Pons (tissue), 1 donor: ENCODE results near the gene TMEM154.
A peak's percentile ranks its signal among the peaks of the same experiment; 100 is the strongest.
"Not testable (repeated sequence)": the region's sequence is repeated elsewhere in the genome, so short reads cannot be mapped to it uniquely, and the experiment has no call there.

ENCODE experiments used
- DNase-seq: peaks from one replicate; pipeline ENCODE4 v3.0.0-alpha.2; 2016; ENCODE audit warnings: low spot score

The TMEM154 gene

DNA sequence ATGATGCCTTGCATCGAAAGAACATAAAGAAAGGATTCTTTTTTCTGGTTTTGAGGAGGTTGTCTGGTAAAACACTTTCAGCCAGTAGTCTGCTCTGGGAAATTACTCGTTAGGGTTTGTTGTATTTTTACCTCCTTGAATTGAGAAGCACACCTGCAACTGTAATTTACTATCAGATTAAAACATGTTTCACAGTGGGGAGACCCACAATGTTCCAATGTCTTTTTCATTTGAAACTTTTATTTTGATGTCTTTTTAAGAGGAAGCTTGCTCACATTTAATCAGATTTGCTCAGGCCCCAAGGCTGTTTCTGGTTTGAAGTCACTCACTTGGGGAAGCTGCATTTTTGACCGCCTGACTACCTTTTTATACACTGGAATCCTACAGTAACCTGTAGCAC lies 12.0 kb downstream of the TMEM154 start:
- DNase-seq, result no peak

DNA sequence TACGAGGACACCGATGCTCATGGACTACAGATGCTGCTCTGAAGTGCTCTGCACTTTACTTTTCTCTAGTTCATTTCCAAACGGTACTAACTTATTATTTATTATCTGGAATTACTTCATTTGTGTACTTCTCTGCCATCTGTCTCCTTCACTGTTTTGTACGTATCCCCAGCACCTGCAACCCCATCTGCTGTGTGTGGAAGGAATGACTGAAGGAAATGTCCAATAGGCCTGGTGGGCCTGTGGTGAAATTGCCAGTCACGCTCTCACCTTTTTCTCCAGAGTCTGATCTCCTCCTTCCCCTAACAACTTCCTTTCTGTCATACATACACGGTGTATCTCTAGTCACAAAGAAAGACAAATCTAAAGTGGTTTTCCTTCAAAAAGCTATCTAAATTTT lies 12.9 kb downstream of the TMEM154 start:
- DNase-seq, result no peak

DNA sequence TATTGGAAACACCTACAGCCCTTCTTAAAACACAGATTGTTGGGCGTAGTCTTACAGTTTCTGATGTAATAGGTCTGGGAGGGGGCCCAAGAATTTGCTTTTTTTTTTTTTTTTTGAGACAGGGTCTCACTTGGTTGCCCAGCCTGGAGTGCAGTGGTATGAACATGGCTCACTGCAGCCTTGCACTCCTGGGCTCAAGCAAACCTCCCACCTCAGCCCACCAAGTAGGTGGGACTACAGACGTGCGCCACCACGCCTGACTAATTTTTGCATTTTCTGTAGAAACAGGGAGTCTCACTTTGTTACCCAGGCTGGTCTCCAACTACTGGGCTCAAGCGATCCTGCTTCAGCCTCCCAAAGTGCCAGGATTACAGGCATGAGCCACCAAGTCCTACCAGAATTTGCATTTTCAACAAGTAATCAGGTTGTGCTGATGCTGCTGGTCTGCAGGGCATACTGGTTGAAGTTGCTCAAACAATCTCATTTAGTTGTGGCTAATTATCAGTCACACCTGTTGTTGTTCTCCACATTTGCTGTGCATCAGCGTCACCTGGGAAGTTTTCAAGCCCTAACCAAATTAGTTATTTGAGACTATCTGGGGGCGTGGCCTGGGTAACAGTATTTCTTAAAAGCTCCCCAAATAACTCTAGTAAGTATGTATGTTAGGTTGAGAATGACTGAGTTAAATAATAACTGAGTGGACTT lies 14.0 kb downstream of the TMEM154 start:
- DNase-seq, result no peak

DNA sequence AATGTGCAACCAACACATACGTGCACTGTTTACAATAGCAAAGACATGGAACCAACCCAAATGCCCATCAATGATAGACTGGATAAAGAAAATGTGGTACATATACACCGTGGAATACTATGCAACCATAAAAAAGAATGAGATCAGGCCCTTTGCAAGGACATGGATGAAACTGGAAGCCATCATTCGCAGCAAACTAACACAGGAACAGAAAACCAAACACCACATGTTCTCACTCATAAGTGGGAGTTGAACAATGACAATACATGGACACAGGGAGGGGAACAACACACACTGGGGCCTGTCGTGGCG lies 15.8 kb downstream of the TMEM154 start:
- DNase-seq, result not testable (repeated sequence)

DNA sequence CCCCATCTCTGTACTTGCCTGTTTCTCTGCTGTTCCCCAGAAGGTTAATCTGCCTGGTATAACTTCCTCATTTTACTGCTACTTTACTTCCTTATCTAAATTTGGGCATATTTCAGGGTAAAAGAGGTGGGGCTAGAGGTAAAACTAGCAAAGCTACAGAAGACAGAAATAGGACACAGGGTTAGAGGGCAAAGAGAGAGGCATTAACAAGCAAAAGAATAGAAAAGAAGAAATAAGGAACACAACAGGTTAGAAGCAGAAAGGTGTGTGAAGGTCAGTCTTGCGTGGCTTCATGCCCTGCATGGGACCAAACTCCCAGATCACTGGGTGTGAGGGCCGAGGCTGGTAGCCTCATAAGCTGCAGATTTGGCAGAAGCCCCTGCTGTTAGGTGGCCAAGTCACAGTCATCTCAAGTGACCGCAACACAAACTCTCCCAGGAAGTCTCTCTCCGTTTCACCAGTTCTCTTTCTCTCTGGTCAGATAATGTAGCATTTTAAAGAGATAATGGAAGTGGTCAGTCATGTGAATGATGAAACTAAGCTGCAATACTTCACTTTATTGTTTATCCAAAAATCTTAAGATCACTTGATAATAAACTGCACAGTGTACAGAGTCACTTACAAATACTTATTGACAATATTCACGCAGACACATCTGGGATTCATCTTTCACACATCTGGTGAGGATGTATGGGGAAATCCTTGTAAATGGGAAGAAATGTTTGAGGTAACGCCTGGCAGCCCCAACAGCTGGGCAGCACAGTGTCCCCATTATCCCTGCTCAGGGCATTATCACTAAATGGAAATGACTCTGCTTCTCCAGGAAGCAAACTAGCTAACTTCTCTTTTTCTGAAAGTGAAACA lies 16.4 kb downstream of the TMEM154 start:
- DNase-seq, result peak; percentile 53

DNA sequence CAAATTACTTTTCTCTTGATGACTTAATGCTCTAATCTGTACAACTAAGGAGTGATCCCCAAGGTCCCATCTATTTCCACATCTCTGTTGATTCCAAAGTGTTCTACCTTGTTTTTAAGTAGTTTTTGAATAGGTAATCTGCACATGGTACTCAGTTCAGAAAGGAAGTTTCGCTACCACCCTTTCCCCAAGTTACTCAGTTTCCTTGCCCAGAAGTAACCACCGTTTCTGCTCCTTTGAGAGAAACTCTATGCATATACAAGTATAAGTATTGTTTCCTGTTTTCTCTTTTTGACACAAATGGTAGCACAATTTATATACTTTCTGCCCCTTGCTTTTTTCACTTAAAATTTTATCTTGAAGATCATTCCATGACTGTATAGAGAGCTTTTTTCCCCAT lies 18.1 kb downstream of the TMEM154 start:
- DNase-seq, result no peak

DNA sequence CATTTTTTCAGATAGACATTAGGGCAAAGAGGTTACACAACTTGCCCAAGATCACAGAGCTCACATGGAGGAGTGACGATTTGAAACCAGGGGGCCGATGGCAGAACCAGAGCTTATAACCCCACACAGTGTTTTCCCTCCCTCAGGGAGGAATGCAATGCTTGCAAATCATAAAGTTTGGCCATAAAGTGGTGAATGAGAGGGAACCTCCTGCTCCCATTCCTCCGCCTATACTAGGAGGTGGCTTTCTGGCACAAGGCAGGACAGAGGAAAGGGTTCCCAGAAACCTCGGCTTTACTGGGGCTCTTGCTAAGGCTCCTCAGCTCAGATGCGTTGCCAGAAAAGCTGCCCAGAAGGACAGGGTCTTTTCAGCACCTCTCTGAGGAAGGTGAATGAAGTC lies 19.3 kb downstream of the TMEM154 start:
- DNase-seq, result no peak

DNA sequence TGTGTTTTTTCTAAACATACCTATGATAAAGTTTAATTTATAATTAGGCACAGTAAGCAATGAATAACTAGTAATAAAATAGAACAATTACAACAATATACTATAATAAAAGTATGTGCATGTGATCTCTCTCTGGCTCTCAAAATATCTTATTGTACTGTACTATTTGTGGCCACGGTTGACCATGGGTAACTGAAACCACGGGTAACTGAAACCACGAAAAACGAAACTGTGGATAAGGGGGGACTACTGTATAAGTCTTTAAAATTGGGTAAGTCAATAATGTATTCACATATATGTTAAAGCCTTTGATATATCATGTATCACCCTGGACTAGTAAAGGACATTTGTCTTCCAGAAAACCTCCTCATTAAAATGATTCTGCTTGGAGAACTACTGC lies 20.0 kb downstream of the TMEM154 start:
- no peak for DNase-seq

DNA sequence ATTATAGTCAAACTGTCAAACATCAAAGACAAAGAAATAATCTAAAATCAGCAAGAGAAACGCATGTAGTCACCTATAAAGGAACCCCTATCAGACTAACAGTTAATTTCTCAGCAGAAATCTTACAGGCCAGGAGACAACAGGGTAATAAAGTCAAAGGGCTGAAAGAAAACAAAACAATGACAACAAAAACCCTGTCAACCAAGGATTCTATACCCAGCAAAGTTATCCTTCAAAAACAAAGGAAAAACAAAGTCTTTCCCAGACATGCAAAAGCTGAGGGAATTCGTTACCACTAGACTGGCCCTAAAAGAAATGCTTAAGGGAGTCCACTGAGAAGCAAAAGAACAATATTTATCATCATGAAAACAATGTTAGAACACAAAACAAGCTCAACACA lies 22.1 kb downstream of the TMEM154 start:
- no peak for DNase-seq

DNA sequence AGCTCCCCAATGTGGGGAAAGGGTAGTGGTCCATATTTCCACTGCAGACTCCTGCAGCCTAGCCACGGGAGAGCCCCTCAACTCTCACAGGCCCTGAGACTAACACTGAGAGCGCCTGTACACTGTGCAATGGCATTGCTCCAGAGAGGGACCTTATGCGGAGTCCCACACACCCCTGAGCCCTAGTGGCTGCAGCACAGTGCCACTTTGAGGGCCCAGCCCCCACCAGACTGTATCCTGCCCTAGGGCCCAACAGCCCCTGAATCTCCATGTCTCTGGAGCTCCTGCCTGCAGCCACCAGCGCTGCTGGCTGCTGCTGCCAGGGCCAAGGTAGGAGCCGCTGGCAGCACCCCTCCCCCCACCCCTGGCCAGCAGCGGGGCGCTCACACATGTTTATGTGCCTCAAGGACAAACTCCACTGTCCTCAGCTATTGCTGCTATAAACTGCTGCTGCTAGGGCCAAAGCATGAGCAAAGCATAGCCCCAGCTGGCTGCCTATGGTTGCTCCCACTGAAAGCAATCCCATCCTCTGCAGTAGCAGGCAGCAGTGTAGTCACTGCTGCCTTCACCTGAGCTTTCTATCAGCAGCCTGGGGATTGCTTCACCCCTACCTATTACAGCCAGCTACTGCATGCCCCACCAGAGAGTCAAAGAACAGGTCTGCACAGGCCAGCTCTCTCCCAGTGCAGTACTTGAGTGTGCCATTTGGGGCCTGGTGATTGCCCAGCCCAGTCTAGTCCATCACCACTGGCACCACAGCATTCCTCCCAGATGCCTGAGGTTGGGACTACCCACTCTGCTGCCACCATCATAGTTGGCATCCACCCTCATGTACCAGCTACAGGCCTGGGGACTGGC lies 24.3 kb downstream of the TMEM154 start:
- no peak for DNase-seq

DNA sequence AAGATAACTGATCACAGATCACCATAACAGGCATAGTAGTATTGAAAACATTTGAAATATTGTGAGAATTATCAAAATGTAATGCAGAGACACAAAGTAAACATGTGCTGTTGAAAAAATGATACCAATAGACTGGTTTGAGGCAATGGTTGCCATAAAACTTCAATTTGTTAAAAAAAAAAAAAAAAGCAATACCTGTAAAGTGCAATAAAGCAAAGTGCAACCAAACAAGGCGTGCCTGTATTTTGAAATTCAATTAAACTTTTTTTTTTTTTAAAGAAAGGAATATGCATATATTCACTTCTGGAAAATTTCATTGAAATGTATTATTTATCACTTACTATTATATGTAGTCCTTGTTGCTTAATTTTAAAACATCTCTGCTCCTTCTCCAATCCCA lies 27.7 kb downstream of the TMEM154 start:
- DNase-seq, result no peak

DNA sequence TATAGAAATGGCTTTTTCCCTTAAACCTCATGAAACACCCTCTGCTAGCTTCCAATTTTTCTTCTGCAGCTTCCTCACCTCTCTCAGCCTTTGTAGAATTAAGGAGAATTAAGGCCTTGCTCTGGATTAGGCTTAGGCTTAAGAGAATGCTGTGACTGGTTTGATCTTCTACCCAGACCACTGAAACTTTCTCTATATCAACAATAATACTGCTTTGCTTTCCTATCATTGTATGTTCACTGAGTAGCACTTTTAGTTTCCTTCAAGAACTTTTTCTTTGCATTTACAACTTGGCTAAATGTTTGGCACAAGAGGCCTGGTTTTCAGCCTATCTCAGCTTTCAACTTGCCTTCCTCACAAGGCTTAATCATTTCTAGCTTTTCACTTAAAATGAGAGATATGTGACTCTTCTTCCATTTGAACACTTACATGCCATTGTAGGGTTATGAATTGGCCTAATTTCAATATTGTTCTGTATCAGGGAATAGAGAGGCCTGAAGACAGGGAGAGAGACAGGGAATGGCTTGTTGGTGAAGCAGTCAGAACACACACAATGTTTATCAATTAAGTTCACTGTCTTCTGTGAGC lies 28.2 kb downstream of the TMEM154 start:
- no peak for DNase-seq

DNA sequence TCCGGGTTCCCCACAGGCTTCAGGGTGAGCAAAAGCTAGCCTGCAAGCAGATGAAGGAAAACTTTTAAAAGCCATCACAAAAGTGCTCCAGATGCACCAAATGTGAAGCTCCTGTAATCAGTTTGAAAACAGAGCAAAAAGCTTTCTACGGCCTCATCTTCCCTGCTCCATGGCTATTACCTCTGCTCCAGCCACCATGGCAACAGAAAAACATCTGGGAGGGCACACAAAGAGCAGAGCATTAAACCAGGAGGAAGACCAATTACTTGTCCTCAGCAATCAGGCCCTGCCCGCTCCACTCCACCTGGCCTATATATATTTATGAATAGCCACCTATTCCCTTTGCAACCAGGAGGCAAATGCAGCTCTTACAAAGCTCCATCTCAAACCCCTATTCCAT lies 33.6 kb downstream of the TMEM154 start:
- no peak for DNase-seq

DNA sequence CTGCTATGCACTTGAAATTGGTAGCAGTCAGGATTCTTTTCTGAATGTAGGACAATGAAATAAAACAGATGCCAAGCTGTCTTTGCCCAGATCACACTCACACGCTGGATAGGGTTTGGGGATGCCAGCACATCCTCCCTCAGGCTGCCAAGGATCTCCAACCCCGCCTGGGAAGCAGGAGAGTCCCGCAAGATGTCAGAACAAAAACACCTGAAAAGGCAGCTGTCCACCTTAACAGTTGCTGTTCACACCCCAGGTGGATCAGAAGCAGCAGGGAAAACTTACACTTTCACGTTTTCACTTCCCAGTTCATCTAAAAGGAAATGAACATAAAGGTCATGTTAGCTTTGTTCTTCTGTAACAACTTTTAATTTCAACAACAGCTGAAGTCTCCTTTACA lies 35.7 kb downstream of the TMEM154 start:
- DNase-seq, result no peak

DNA sequence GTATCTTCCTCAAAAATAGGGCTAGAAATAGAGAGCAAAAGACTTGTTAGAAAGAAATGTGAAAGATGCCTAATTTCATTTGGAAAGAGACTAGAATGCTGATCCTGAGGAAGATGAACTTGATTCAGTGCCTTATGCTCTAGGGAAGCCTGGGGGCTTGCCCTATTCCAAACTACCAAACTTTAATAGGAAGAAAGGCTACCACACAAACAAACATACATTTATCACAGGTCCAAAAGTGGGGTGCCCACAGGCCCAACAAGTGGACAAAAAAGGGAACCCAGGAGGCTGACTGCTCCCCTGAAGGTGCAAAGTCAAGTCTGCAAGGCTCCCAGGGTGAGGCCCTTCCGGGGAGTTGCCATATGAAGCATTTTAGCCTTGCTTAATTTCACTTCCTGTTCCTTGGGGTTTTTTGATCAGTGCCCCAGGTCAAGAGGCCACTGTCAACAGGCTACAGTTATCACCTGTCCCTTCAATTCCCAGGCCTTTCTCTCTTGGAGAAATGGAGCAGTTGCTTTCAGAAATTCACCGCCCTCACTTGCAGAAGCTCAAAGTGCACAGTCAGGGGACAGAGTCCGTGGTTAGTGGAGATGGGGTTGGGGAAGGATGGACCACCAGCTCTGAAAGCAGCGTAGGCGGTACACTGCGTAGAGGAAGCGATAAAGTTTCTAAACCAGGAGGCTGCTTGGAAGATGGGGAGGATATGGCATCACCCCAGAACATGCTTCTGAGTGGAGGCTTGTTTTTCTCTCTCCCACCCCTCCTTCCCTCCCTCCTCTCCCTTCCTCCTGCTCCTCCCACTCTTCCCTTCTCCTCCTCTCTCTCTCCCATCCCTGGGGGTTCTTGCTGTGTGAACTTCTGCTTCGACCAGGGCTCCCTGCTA lies 36.4 kb downstream of the TMEM154 start:
- peak; percentile 39 for DNase-seq

DNA sequence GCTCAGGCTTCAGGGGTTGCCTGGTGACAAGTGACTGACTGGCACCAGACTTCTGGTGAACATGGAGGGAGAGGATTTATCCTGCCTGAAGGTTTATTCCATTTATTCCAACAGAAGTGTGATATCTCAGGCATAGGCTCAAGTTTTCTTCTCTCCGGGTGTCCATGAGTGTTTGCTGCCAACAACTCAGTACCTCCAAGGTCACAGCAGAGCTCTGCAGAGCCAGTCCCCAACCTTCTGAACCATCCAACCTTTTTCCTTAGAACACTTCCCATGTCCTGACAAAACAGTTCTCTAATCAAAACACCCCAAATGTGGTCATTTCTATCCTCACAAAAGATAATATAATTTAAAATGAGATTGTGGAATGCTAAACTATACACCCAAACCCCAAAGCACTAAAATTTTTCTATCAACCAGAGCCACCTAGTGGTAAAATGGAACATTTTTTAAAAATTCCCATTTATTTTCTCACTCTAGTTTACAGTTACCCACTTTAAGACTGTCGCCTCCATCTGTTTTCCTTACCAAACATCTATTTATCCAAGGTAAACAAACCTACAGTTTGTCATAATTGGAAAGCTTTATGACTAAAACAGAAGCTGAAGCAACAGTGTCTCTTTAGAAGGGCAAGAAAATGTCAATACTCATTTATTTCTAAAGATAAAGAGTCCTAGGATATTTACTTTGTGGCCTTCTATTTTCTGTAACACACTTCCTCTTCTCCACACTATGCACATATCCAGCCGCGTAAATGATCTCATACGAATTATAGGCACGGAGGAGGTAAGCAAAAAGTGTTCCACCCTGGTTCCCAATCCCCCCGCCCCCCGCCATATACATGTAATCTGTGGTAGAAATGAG lies 39.5 kb downstream of the TMEM154 start:
- peak; percentile 46 for DNase-seq

DNA sequence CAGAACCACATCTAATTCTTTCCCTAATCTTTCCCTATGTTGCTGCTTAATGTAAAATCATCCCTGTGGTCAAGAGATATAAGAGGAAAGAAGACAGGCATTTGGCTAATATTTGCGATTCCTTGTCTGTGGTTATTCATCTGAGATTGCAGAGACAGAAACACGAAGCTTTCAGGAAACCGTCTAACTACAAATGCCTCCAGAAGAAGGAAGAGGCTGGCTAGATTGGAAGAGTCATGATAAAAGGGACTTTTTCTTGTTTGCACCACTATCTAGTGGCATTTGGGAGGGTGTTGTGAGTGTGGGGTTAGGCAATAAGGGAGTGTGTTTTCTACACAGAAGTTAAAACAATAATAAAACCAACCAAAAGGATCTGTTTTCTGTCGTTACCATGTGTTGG lies 43.9 kb downstream of the TMEM154 start:
- DNase-seq, result no peak

DNA sequence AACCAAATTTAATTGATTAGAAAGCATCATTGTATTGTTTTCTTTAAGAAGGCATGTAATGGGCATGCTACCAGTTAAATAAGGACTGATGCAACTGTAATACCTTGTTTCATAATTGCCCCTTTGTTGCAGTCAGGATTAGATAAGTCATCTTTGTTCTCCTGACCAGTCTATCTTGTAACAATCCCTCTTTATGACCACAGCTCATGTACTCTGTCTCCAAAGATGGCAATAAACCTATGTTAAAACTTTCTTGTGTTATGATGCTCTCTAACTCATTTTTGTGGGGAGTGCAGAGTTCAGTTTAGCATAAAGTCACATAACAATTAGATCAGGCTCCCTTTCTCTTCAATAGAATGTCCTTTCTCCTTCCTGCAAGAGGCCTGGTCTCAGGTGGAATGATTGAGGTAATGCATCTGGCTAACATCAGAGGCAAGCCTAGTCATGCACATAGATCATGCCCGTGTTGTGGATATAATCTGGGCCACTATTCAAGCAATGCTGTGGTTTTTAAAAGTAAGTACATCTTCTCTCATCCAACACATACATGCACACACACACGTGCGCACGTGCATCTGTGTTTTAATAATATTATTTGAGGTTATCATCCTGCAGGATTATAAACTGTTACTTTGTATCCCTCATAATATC lies 45.6 kb downstream of the TMEM154 start:
- peak; percentile 14 for DNase-seq

DNA sequence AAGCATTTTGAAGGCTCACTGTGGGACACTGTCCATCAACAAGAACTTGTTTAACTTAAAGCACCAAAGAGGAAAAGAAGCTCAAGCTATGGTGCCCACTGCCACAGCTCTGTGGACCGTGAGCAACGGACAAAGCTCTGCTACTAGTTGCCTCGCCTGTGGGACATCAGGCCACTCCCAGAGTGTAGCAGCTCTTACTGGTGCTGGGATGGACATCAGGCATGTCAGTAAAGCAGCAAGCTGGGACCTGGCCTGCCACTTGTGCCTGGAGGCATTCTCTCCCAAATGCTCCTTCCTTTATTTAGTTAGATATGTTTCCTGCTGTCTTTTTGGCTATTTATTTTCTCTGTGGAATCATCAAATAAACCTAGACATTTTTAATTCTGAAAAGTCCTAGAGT lies 46.7 kb downstream of the TMEM154 start:
- DNase-seq, result no peak

DNA sequence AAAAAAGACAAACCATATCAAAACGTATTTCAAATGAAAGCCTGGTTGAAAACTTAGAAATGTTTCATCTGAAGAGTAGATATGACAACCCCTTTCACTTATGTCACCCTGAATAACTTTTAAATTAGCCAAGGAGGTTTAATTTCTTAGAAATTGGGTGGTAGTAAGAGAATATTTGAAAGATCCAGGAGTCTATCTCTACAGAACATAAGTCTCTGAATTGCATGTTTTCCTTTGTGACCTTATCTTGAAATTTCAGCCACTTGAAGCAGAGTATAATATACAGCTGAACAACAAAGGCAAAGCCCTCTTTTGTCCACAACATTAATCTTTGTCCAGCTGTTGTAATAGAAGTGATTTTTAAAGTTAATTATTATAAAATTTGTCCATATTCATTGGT lies 49.5 kb downstream of the TMEM154 start:
- no peak for DNase-seq
